ENCODE data around the gene CDH1.

GRCh38 chr16:68875871-68876270, 138.8 kb downstream of the CDH1 start:
- no peak for TF ChIP-seq POLR2AphosphoS5 (IDR thresholded peaks at IDR 0.05; ENCODE audit: low read depth)
- no peak for TF ChIP-seq CTCF (conservative IDR thresholded peaks at IDR 0.05; ENCODE audit: low read depth in 2 of 2)
- no peak for TF ChIP-seq REST (IDR thresholded peaks at IDR 0.05; ENCODE audit: unreplicated experiment)
- TF ChIP-seq CREB1 (CRISPR knock-in tag; IDR thresholded peaks at IDR 0.05; ENCODE audit: low read depth) = no peak

Data from GM23338 (cell line).